Osteoblast (primary cell): ENCODE results near the gene ZNF224. TPM values are rescaled to one million over a fixed set of nuclear protein-coding genes. Genes with fewer than 3 reads are reported as not detected.

Experiments
- DNase-seq: peaks from one replicate; pipeline ENCODE4 v3.0.0; 2011; ENCODE audit warnings: low spot score, mixed read lengths; ENCODE audit not compliant: insufficient read length; ENCODE audit errors: missing footprints
- H2AFZ ChIP-seq: 2 replicates; pipeline ENCODE4 v1.6.0; 2011; ENCODE audit warnings: mild to moderate bottlenecking, low read length
- H3K27ac ChIP-seq: 2 replicates; pipeline ENCODE4 v1.5.1; 2011; ENCODE audit warnings: mild to moderate bottlenecking, low read depth, low read length, moderate library complexity
- H3K27me3 ChIP-seq: 2 replicates; pipeline ENCODE4 v1.6.0; 2012; ENCODE audit warnings: mild to moderate bottlenecking, control low read depth, inconsistent platforms, low read length, moderate library complexity; ENCODE audit not compliant: insufficient read depth
- H3K36me3 ChIP-seq: 2 replicates; pipeline ENCODE4 v1.5.1; 2011; ENCODE audit warnings: mild to moderate bottlenecking, low read length, control low read depth, moderate library complexity; ENCODE audit not compliant: insufficient read depth
- H3K4me1 ChIP-seq: 2 replicates; pipeline ENCODE4 v1.5.1; 2011; ENCODE audit warnings: mild to moderate bottlenecking, low read length, control low read depth, moderate library complexity; ENCODE audit not compliant: insufficient read depth
- H3K4me2 ChIP-seq: 2 replicates; pipeline ENCODE4 v1.6.0; 2011; ENCODE audit warnings: mild to moderate bottlenecking, low read length; ENCODE audit not compliant: insufficient read depth
- H3K4me3 ChIP-seq: fragments of 200-600 bp; sonication (generic); 3 replicates; pipeline ENCODE4 v1.5.1; 2012; ENCODE audit warnings: mild to moderate bottlenecking, low read length, inconsistent platforms; ENCODE audit not compliant: insufficient read depth
- H3K79me2 ChIP-seq: 2 replicates; pipeline ENCODE4 v1.6.0; 2012; ENCODE audit warnings: mild to moderate bottlenecking, low read length, control low read depth, inconsistent platforms; ENCODE audit not compliant: insufficient read depth
- H3K9me3 ChIP-seq: 2 replicates; pipeline ENCODE4 v1.5.1; 2011; ENCODE audit warnings: low read depth, low read length, control low read depth
- H4K20me1 ChIP-seq: 2 replicates; pipeline ENCODE4 v1.6.0; 2012; ENCODE audit warnings: mild to moderate bottlenecking, low read length, control low read depth; ENCODE audit not compliant: insufficient read depth
- CTCF ChIP-seq: IDR thresholded peaks from 2 replicates; pipeline ENCODE4 v1.5.1; 2011; ENCODE audit warnings: mild to moderate bottlenecking, low read depth, low read length, moderate library complexity; ENCODE audit errors: extremely low read depth
- total RNA-seq: library from RNA; depleted of rRNA; stranded (reverse); fragments of >200 nt; gene quantifications from 2 replicates; pipeline ENCODE4 v1.2.3, GENCODE V29; 2012

Gene ZNF224
- total RNA-seq: 32.6 and 36.8 TPM in 2 replicates

GRCh38 chr19:44093931-44094765 is at the start of gene ZNF224:
TSS of gene ZNF224 (plus strand) at chr19:44094361. CDS start at chr19:44097874, 3,513 bp downstream.
- Histone ChIP-seq H3K27ac (peak within 1 kb of the TSS; percentile 60), H3K36me3 (peaks cover 8% of the 10 kb centered on the region), H3K27me3 (no peaks in the 10 kb centered on the region), H2AFZ (peak within 1 kb of the TSS; percentile 100), H3K4me2 (peak within 1 kb of the TSS; percentile 99), H3K79me2 (peaks cover 28% of the 10 kb centered on the region), H3K4me1 (peaks cover 3% of the 10 kb centered on the region), H4K20me1 (no peaks in the 10 kb centered on the region), H3K4me3 (peak within 1 kb of the TSS; percentile 98), H3K9me3 (no peaks in the 10 kb centered on the region)
- TF ChIP-seq CTCF: no peak
- peak; percentile 90 for DNase-seq

DNA sequence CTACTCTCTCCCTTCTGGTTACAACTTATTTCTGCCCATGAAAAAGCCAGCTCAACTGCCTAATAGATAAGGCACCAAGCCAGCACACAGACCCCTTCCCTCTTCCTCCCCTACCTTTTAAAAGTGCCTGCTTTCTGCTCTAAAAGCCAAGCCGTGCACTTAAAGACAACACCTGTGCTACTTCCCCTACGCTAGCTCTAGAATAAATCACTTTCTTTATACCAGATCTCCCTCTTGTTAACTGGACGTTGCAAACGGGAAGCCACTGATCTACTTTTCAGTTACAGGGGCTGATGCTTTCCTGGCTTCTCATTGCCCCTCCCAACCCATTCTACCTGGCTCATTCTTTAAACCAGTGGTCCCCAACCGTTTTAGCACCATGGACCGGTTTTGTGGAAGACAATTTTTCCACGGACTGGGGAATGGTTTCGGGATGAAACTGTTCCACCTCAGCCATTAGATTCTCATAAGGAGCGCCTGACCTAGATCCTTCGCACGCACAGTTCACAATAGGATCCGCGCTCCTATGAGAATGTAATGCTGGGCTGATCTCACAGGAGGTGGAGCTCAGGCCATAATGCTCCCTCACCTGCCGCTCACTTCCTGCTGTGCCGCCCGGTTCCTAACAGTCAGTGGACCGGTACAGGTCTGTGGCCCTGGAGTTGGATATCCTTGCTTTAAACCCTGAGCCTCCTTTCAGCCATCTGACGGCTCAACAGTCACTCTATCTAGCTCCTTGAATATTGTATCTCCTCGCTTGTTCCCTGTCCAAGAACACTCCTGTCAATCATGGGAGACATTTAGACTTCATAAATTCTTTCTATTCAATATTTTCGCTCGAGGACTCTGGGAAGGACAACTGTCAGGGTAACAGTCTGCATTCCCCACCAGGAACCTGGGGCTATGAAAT is 43.2 kb upstream of the ZNF224 start:
- Histone ChIP-seq H4K20me1 (no peaks in the 10 kb centered on the region), H2AFZ (peak overlapping the region; percentile 100), H3K9me3 (no peaks in the 10 kb centered on the region), H3K79me2 (peaks cover 19% of the 10 kb centered on the region), H3K4me3 (peak overlapping the region; percentile 99), H3K27me3 (peaks cover 11% of the 10 kb centered on the region), H3K4me2 (peak overlapping the region; percentile 99), H3K4me1 (peaks cover 13% of the 10 kb centered on the region), H3K36me3 (peaks cover 2% of the 10 kb centered on the region), H3K27ac (peak overlapping the region; percentile 32)
- TF ChIP-seq CTCF: no peak
- no peak for DNase-seq

GRCh38 chr19:44051650-44052402 is 42.3 kb upstream of the ZNF224 start, which contains the start of gene ZNF223:
TSS of gene ZNF223 (plus strand) at chr19:44052036. CDS start at chr19:44055177, 3,141 bp downstream.
- Histone ChIP-seq H3K4me3 (peak within 1 kb of the TSS; percentile 99), H3K79me2 (peaks cover 19% of the 10 kb centered on the region), H3K36me3 (peaks cover 3% of the 10 kb centered on the region), H3K27me3 (peaks cover 11% of the 10 kb centered on the region), H3K27ac (peak within 1 kb of the TSS; percentile 72), H3K4me2 (peak within 1 kb of the TSS; percentile 99), H3K4me1 (peaks cover 13% of the 10 kb centered on the region), H3K9me3 (no peaks in the 10 kb centered on the region), H4K20me1 (no peaks in the 10 kb centered on the region), H2AFZ (peak within 1 kb of the TSS; percentile 100)
- TF ChIP-seq CTCF: no peak
- DNase-seq: peak; percentile 95
